Measurements from ENCODE around the gene ABLIM2. TPM values are rescaled to one million over a fixed set of nuclear protein-coding genes. Genes with fewer than 3 reads are reported as not detected.

ABLIM2 gene
- total RNA-seq, 6 experiments from 2014 or later: 0.14 TPM; not detected in 5

DNA sequence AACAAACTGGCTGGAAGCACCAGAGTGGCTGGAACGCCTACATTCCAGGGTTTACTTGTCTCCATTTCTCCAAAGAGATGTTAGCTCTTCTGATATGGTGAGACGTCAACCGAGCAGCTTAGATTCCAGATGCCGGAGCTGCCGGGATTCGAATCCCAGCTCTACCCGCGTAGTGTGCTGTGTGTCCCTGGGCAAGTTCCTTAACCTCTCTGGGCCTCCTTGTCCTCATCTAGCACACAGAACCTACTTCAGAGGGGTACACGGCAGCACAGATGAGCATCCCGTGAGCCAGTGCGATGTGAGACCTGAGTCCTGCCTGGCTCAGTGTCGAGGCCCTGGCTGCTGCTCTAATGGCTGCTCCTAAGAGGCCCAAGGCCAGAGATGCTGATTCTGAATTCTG lies 60.1 kb downstream of the ABLIM2 start:
- DNase-seq: no peak
- H3K27ac Mint-ChIP-seq: no peak overlapping the region
- H3K4me3 Mint-ChIP-seq: no peak overlapping the region
- 0 out of 2 replicates have a peak, but pooled peaks cover 4% of the 10 kb centered on the region for H3K4me1 Mint-ChIP-seq (ENCODE audit: low read depth)
- peaks cover 16% of the 10 kb centered on the region for H3K36me3 Mint-ChIP-seq (ENCODE audit: low read depth)
- H3K27me3 Mint-ChIP-seq (ENCODE audit: insufficient read depth): peaks cover 47% of the 10 kb centered on the region
- TF ChIP-seq, protein P1, sequence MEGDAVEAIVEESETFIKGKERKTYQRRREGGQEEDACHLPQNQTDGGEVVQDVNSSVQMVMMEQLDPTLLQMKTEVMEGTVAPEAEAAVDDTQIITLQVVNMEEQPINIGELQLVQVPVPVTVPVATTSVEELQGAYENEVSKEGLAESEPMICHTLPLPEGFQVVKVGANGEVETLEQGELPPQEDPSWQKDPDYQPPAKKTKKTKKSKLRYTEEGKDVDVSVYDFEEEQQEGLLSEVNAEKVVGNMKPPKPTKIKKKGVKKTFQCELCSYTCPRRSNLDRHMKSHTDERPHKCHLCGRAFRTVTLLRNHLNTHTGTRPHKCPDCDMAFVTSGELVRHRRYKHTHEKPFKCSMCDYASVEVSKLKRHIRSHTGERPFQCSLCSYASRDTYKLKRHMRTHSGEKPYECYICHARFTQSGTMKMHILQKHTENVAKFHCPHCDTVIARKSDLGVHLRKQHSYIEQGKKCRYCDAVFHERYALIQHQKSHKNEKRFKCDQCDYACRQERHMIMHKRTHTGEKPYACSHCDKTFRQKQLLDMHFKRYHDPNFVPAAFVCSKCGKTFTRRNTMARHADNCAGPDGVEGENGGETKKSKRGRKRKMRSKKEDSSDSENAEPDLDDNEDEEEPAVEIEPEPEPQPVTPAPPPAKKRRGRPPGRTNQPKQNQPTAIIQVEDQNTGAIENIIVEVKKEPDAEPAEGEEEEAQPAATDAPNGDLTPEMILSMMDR (IDR thresholded peaks at IDR 0.05): no peak
- peaks cover 24% of the 10 kb centered on the region for H3K9me3 Mint-ChIP-seq

DNA sequence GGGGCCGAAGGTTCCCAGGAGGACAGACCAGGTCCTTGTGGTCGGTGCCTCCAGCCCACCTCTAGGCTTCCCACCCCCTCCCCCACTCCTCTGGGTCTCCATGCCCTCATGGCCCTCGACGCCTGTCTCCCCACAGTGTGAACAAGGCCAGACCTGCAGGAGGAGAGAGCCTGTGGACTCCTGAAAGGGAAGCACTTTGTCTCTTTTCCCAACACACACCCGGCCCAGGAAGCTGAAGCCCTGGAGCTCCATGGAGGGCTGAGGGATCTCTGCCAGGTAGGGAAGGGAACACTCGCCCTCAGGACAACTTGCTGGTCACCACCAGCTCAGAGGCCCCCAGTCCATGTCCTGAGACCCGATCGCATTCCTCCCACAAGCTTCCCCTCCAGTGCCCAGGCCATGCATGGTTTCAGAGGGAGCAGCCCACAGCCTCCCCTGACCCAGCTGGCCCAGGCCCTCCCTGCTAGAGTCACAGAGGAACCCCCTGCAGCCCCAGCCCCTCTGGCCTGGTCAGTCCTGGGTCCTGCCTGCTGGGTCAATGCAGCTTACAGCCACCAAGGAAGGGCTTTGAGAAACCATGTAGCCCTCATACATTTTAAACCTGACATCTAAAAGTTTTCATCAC lies 60.8 kb downstream of the ABLIM2 start:
- Mint-ChIP-seq H3K4me3 (no peak overlapping the region), H3K4me1 (ENCODE audit: low read depth) (0 out of 2 replicates have a peak, but pooled peaks cover 4% of the 10 kb centered on the region), H3K27ac (no peak overlapping the region), H3K36me3 (ENCODE audit: low read depth) (peaks cover 20% of the 10 kb centered on the region), H3K9me3 (peaks cover 31% of the 10 kb centered on the region), H3K27me3 (ENCODE audit: insufficient read depth) (peaks cover 44% of the 10 kb centered on the region)
- TF ChIP-seq, protein P1 (IDR thresholded peaks at IDR 0.05): no peak
- DNase-seq: no peak

DNA sequence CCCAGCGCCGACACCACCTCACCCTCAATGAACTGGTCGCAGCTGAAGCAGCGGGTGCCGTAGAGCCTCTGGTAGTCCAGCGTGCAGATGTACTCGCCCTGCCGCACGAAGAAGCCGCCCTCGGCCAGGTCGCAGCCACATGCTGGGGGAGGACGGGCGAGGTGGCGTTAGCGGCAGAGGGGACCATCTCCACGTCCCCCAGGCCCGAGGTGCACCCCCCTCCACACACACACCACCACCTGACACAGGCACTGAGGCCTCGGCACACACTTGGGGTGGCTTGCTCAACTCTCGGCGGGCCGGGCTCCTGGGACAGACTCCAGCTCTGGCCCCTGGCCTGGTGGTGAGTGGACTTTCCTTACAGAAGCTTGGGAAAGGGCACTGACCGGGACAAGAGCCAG lies 61.5 kb downstream of the ABLIM2 start:
- Mint-ChIP-seq H3K9me3 (peaks cover 36% of the 10 kb centered on the region), H3K27ac (no peak overlapping the region), H3K4me3 (no peak overlapping the region), H3K4me1 (ENCODE audit: low read depth) (0 out of 2 replicates have a peak, but pooled peaks cover 4% of the 10 kb centered on the region), H3K36me3 (ENCODE audit: low read depth) (peaks cover 20% of the 10 kb centered on the region), H3K27me3 (ENCODE audit: insufficient read depth) (peaks cover 40% of the 10 kb centered on the region)
- no peak for DNase-seq
- TF ChIP-seq, protein P1 (IDR thresholded peaks at IDR 0.05): no peak

DNA sequence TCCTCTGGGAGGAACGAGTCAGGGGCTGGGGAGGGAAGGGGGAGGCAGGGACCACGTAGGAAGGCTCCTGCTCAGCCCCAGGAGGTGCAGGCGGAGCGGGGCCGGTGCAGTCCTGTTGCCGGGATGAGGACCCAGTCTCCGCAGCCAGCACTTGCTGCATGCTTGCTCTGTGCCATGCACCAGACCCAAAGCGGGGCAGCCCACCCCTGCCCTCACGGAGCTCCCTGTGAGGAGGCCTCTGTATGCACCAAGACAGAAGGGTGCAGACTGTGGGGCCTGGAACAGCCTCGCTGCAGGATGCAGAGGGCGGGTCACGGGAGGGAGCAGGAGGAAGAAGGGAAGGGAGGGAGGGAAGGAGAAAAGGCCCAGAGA lies 61.9 kb downstream of the ABLIM2 start:
- H3K27ac Mint-ChIP-seq: no peak overlapping the region
- H3K4me1 Mint-ChIP-seq (ENCODE audit: low read depth): 0 out of 2 replicates have a peak, but pooled peaks cover 4% of the 10 kb centered on the region
- peaks cover 37% of the 10 kb centered on the region for H3K27me3 Mint-ChIP-seq (ENCODE audit: insufficient read depth)
- DNase-seq: no peak
- peaks cover 20% of the 10 kb centered on the region for H3K36me3 Mint-ChIP-seq (ENCODE audit: low read depth)
- H3K4me3 Mint-ChIP-seq: no peak overlapping the region
- peaks cover 36% of the 10 kb centered on the region for H3K9me3 Mint-ChIP-seq
- TF ChIP-seq, protein P1 (IDR thresholded peaks at IDR 0.05): no peak

DNA sequence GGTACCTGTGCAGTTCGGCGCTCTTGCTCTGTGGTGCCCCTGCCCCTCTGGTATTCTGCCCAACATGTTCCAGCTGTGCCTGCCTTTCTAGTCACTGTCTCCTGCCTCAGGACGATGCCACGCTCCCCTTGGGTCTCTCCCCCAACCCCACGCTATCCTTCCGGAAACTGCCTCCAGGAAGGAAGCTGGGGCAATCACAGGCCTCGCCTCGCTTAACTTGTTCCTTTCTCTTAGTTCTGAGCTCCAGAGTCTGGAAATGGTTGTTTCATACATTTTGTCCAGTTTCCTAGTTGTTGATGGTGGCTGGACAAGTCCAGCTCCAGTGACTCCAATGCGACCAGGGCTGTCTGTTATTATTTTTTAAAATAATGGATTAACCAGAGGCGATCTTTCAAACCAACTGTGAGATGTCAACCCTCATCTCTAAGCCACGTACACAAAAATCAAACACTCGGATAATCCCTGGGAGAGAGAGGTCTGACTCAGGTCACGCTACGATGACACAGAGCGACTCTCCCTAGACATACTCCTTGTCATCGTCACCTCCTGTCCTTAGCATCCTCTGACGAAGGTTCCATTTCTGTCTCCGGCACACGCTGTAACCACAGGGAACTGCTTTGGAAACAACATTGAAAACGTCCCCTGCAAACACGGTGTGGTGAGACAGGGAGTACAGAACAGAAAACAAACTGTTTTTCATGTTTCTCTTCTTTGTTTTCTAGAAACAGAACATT lies 62.5 kb downstream of the ABLIM2 start:
- peaks cover 33% of the 10 kb centered on the region for H3K27me3 Mint-ChIP-seq (ENCODE audit: insufficient read depth)
- no peaks in the 10 kb centered on the region for H3K4me1 Mint-ChIP-seq (ENCODE audit: low read depth)
- H3K36me3 Mint-ChIP-seq (ENCODE audit: low read depth): peaks cover 20% of the 10 kb centered on the region
- H3K9me3 Mint-ChIP-seq: peaks cover 36% of the 10 kb centered on the region
- no peak overlapping the region for H3K27ac Mint-ChIP-seq
- TF ChIP-seq, protein P1 (IDR thresholded peaks at IDR 0.05): no peak
- no peak for DNase-seq
- no peak overlapping the region for H3K4me3 Mint-ChIP-seq
